IMR-90 (cell line): ENCODE results near the gene HMGB3. TPM values are rescaled to one million over a fixed set of nuclear protein-coding genes. Genes with fewer than 3 reads are reported as not detected.

Experiments
- ATAC-seq: fragments of 200-7000 bp; cut with Tn5 transposase; 2 replicates; pipeline ENCODE4 v1.9.1; 2020; ENCODE audit warnings: low read depth, mild to moderate bottlenecking, moderate library complexity
- BruUV-seq: library from RNA; stranded (reverse); fragments of 400-500 nt; replicated peaks from 2 replicates; lab custom pipeline; 2021; lab: Mats Ljungman, UMichigan
- CTCF ChIA-PET: fragments of 300-600 bp; formaldehyde crosslinking; extraction: SDS; loops from one replicate; lab custom pipeline; 2021; ENCODE audit warnings: antibody characterized with exemption; lab: Yijun Ruan, JAX
- POLR2A ChIA-PET: fragments of 300-600 bp; sonication (Branson Sonifier 250); formaldehyde crosslinking; loops from one replicate; lab custom pipeline; 2022; ENCODE audit warnings: antibody characterized with exemption; ENCODE audit not compliant: unreplicated experiment; lab: Charles Lee
- DNase-seq: peaks from one replicate; pipeline ENCODE4 v3.0.0; 2013
- H2AFZ ChIP-seq: replicated peaks from 2 replicates; pipeline ENCODE3; 2013; ENCODE audit warnings: low read length, mild to moderate bottlenecking; ENCODE audit not compliant: poor library complexity
- H2AK5ac ChIP-seq: 2 replicates; pipeline ENCODE4 v1.6.1; 2013; ENCODE audit warnings: low read depth, low read length, inconsistent platforms
- H2AK9ac ChIP-seq: replicated peaks from 2 replicates; pipeline ENCODE3; 2013; ENCODE audit warnings: mild to moderate bottlenecking, low read depth, low read length, moderate library complexity; ENCODE audit not compliant: poor library complexity
- H2BK120ac ChIP-seq: 2 replicates; pipeline ENCODE4 v1.6.1; 2013; ENCODE audit warnings: low read depth, low read length, inconsistent platforms
- H2BK15ac ChIP-seq: 3 replicates; pipeline ENCODE4 v1.6.1; 2013; ENCODE audit warnings: low read depth, low read length, inconsistent platforms
- H2BK20ac ChIP-seq: 2 replicates; pipeline ENCODE4 v1.6.1; 2013; ENCODE audit warnings: low read depth, mild to moderate bottlenecking, inconsistent platforms, low read length, moderate library complexity
- H2BK5ac ChIP-seq: 2 replicates; pipeline ENCODE4 v1.6.1; 2013; ENCODE audit warnings: mild to moderate bottlenecking, low read depth, low read length, inconsistent platforms; ENCODE audit not compliant: poor library complexity, severe bottlenecking
- H3K14ac ChIP-seq: replicated peaks from 2 replicates; pipeline ENCODE4 v1.6.1; 2013; ENCODE audit warnings: low read depth, low read length, inconsistent platforms
- H3K18ac ChIP-seq: 2 replicates; pipeline ENCODE4 v1.6.1; 2013; ENCODE audit warnings: low read depth, low read length, control low read depth
- H3K23ac ChIP-seq: 2 replicates; pipeline ENCODE4 v1.6.1; 2013; ENCODE audit warnings: low read depth, low read length, inconsistent platforms
- H3K27ac ChIP-seq: 2 replicates; pipeline ENCODE4 v1.5.1; 2013; ENCODE audit warnings: mild to moderate bottlenecking, control low read depth, low read length; ENCODE audit not compliant: insufficient read depth
- H3K27me3 ChIP-seq: 2 replicates; pipeline ENCODE4 v1.6.1; 2013; ENCODE audit warnings: low read length; ENCODE audit not compliant: control insufficient read depth, insufficient read depth
- H3K36me3 ChIP-seq: 2 replicates; pipeline ENCODE4 v1.6.1; 2013; ENCODE audit warnings: low read length, mixed read lengths; ENCODE audit not compliant: control insufficient read depth, insufficient read depth
- H3K4ac ChIP-seq: 2 replicates; pipeline ENCODE4 v1.6.1; 2013; ENCODE audit warnings: low read depth, low read length, inconsistent platforms
- H3K4me1 ChIP-seq: 2 replicates; pipeline ENCODE4 v1.6.1; 2013; ENCODE audit warnings: low read length, mixed read lengths; ENCODE audit not compliant: control insufficient read depth, insufficient read depth
- H3K4me2 ChIP-seq: 2 replicates; pipeline ENCODE4 v1.6.1; 2013; ENCODE audit warnings: low read depth, mild to moderate bottlenecking, control low read depth, low read length, moderate library complexity
- H3K4me3 ChIP-seq: 2 replicates; pipeline ENCODE4 v1.5.1; 2013; ENCODE audit warnings: low read depth, mild to moderate bottlenecking, control low read depth, low read length, moderate library complexity; ENCODE audit not compliant: insufficient read depth
- H3K56ac ChIP-seq: 2 replicates; pipeline ENCODE4 v1.6.1; 2013; ENCODE audit warnings: low read length, inconsistent platforms; ENCODE audit not compliant: insufficient read depth; ENCODE audit errors: extremely low read depth
- H3K79me1 ChIP-seq, 2 experiments: 2 replicates each; pipeline ENCODE4 v1.6.1; 2013; ENCODE audit warnings: low read length in 2 of 2, inconsistent platforms in 1 of 2, low read depth in 1 of 2
- H3K9ac ChIP-seq: 2 replicates; pipeline ENCODE4 v1.6.1; 2013; ENCODE audit warnings: low read depth, low read length, control low read depth
- H3K9me1 ChIP-seq: 2 replicates; pipeline ENCODE4 v1.6.1; 2013; ENCODE audit warnings: low read length, inconsistent platforms; ENCODE audit not compliant: insufficient read depth
- H3K9me3 ChIP-seq: 2 replicates; pipeline ENCODE4 v1.6.1; 2013; ENCODE audit warnings: low read length; ENCODE audit not compliant: control insufficient read depth, insufficient read depth
- H4K20me1 ChIP-seq: 2 replicates; pipeline ENCODE4 v1.6.1; 2013; ENCODE audit warnings: low read length, inconsistent platforms; ENCODE audit not compliant: insufficient read depth
- H4K5ac ChIP-seq: 2 replicates; pipeline ENCODE4 v1.6.1; 2013; ENCODE audit warnings: mild to moderate bottlenecking, low read depth, low read length, control low read depth
- H4K8ac ChIP-seq, 2 experiments: 2 replicates each; pipeline ENCODE4 v1.6.1; 2013; ENCODE audit warnings: low read depth in 2 of 2, low read length in 2 of 2, control low read depth in 1 of 2, inconsistent platforms in 1 of 2
- H4K91ac ChIP-seq: 2 replicates; pipeline ENCODE4 v1.6.1; 2013; ENCODE audit warnings: low read depth, low read length, inconsistent platforms; ENCODE audit not compliant: insufficient read depth
- BHLHE40 ChIP-seq: fragments of 150-350 bp; IDR thresholded peaks from 2 replicates; pipeline ENCODE4 v1.6.1; 2016; ENCODE audit warnings: mild to moderate bottlenecking, low read depth, low read length
- MAFK ChIP-seq: IDR thresholded peaks from 2 replicates; pipeline ENCODE4 v1.6.1; 2012; ENCODE audit warnings: low read depth, low read length, improper control_type of control experiment
- MXI1 ChIP-seq: IDR thresholded peaks from 2 replicates; pipeline ENCODE4 v1.6.1; 2012; ENCODE audit warnings: low read depth, mild to moderate bottlenecking, low read length, moderate library complexity, borderline replicate concordance
- SMC3 ChIP-seq: fragments of 150-350 bp; IDR thresholded peaks from 2 replicates; pipeline ENCODE4 v1.6.1; 2016; ENCODE audit warnings: low read depth, mild to moderate bottlenecking, antibody characterized with exemption, low read length, moderate library complexity
- WGBS, 2 experiments: methylation state at CpG; one replicate each; pipeline versions ENCODE4 v1.1.5 to v1.1.7; 2013; ENCODE audit warnings: missing lambda C conversion rate in 2 of 2; ENCODE audit not compliant: insufficient read length in 1 of 2; ENCODE audit errors: extremely low coverage in 2 of 2; 5-methylcytosine and 5-hydroxymethylcytosine counted together
- dilution Hi-C: fragments of 300-500 bp; cut with HindIII; formaldehyde crosslinking; loops from one replicate; pipeline ENCODE4 v1.14.3; 2018; ENCODE audit warnings: low sequenced_read_pairs; ENCODE audit not compliant: unreplicated experiment
- in situ Hi-C: fragments of 300-500 bp; cut with MboI; formaldehyde crosslinking; loops from 3 replicates; pipeline ENCODE4 v1.14.3; 2019; ENCODE audit warnings: low sequenced_read_pairs, inconsistent platforms, mixed read lengths
- intact Hi-C: fragments of 100-400 bp; cut with micrococcal nuclease; formaldehyde crosslinking; loops from 2 replicates; pipeline ENCODE4 v1.10.0; 2022
- polyA plus RNA-seq, 3 experiments: library from polyadenylated mRNA; depleted of rRNA; stranded (reverse); fragments of >200 nt; gene quantifications; 2 replicates each; pipeline ENCODE4 v1.2.3, GENCODE V29; 2012; ENCODE audit warnings: low replicate concordance in 1 of 3
- total RNA-seq: library from RNA; depleted of rRNA; stranded (reverse); fragments of >200 nt; gene quantifications from 2 replicates; pipeline ENCODE4 v1.2.3, GENCODE V29; 2012
- TF ChIP-seq, protein P1 (sequence below): fragments of 150-350 bp; IDR thresholded peaks from 2 replicates; pipeline ENCODE4 v1.6.1; 2017; ENCODE audit warnings: mild to moderate bottlenecking, antibody characterized with exemption, low read length, low read depth
- TF ChIP-seq, protein P2 (sequence below): fragments of 150-350 bp; IDR thresholded peaks from 2 replicates; pipeline ENCODE4 v1.6.1; 2016; ENCODE audit warnings: low read depth, mild to moderate bottlenecking, low read length, moderate library complexity, borderline replicate concordance

HMGB3 gene
- total and polyA plus RNA-seq, 2 of the 4 experiments (the other 2 are of a cell fraction): 14.7 to 21.3 TPM

DNA sequence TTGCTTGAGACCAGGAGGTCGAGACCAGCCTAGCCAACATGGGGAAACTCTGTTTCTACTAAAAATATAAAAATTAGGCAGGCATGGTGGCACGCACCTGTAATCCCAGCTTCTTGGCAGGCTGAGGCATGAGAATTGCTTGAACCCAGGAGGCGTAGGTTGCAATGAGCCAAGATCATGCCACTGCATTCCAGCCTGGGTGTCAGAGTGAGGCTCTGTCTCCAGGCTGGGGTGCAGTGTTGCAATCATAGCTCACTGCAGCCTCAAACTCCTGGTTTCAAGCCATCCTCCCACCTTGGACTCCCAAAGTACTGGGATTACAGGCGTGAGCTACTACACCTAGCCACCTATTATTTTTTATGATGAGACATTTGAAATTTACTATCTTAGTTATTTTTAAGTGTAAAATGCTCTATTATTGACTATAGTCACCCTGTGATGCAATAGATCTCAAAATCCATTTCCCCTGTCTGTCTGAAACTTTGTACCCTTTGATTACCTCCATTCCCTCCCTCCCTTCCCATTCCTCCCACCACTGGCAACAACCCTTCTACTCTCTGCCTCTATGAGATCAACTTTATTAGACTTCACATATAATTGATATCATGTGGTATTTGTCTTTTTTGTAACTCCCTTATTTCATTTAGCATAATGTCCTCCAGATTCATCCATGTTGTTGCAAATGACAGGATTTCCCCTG, 23.4 kb downstream of the HMGB3 start:
- dilution Hi-C loops: no loop called here
- WGBS, 2 experiments: no CpG with 5 or more reads among the region's 4 CpGs

More for the DNA sequence above, 23.4 kb downstream of the HMGB3 start:
- Histone ChIP-seq H3K36me3 (no peaks in the 10 kb centered on the region), H4K20me1 (no peaks in the 10 kb centered on the region), H2AK5ac (no peak overlapping the region), H3K4me1 (no peaks in the 10 kb centered on the region), H3K14ac (no peak overlapping the region), H3K4me3 (no peak overlapping the region), H3K79me1 (no peaks in the 10 kb centered on the region), H3K9ac (no peak overlapping the region), H4K5ac (no peak overlapping the region), H3K23ac (no peak overlapping the region), H3K9me3 (no peaks in the 10 kb centered on the region), H3K56ac (no peak overlapping the region), H3K18ac (no peak overlapping the region), H3K4me2 (no peak overlapping the region), H3K4ac (no peak overlapping the region), H3K27ac (no peak overlapping the region), H3K9me1 (no peaks in the 10 kb centered on the region), H2BK20ac (no peak overlapping the region), H2AK9ac (no peak overlapping the region), H2BK15ac (no peak overlapping the region), H3K27me3 (no peaks in the 10 kb centered on the region), H2BK120ac (no peak overlapping the region), H4K91ac (no peak overlapping the region), H4K8ac (no peak overlapping the region), H2AFZ (no peak overlapping the region), H2BK5ac (no peak overlapping the region)
- CTCF ChIA-PET: no interaction called here
- DNase-seq: no peak
- no TSS peak for BruUV-seq
- TF ChIP-seq, protein P1, sequence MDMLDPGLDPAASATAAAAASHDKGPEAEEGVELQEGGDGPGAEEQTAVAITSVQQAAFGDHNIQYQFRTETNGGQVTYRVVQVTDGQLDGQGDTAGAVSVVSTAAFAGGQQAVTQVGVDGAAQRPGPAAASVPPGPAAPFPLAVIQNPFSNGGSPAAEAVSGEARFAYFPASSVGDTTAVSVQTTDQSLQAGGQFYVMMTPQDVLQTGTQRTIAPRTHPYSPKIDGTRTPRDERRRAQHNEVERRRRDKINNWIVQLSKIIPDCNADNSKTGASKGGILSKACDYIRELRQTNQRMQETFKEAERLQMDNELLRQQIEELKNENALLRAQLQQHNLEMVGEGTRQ: no peak
- TF ChIP-seq SMC3: no peak
- TF ChIP-seq MXI1: no peak
- TF ChIP-seq BHLHE40: no peak
- TF ChIP-seq, protein P2, sequence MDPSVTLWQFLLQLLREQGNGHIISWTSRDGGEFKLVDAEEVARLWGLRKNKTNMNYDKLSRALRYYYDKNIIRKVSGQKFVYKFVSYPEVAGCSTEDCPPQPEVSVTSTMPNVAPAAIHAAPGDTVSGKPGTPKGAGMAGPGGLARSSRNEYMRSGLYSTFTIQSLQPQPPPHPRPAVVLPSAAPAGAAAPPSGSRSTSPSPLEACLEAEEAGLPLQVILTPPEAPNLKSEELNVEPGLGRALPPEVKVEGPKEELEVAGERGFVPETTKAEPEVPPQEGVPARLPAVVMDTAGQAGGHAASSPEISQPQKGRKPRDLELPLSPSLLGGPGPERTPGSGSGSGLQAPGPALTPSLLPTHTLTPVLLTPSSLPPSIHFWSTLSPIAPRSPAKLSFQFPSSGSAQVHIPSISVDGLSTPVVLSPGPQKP: no peak
- no peak for TF ChIP-seq MAFK
- intact Hi-C loops: no loop called here
- POLR2A ChIA-PET: no interaction called here
- in situ Hi-C loops: no loop called here
- ATAC-seq: no peak
